ENCODE data around the gene ATP1A4. TPM values are rescaled to one million over a fixed set of nuclear protein-coding genes. Genes with fewer than 3 reads are reported as not detected.

Gene ATP1A4
- total and polyA plus RNA-seq, 9 of the 15 experiments (the other 6 are each of a cell fraction or from before 2014, with no cell fraction given): 0.07 TPM; not detected in 8

GRCh38 chr1:160139840-160140239 is 11.6 kb upstream of the ATP1A4 start:
- H3K79me2 ChIP-seq (ENCODE audit: control insufficient read depth, insufficient read depth, low read length): no peaks in the 10 kb centered on the region
- no TSS peak for BruUV-seq (replicated peaks)
- in situ Hi-C loops (cut with MboI): no loop called here
- H2AFZ ChIP-seq (ENCODE audit: low read depth, low read length): no peak overlapping the region
- no peak for TF ChIP-seq MYNN (IDR thresholded peaks at IDR 0.05)
- no peak for TF ChIP-seq MYNN (CRISPR knock-in tag; IDR thresholded peaks at IDR 0.05)
- TF ChIP-seq, protein P1, sequence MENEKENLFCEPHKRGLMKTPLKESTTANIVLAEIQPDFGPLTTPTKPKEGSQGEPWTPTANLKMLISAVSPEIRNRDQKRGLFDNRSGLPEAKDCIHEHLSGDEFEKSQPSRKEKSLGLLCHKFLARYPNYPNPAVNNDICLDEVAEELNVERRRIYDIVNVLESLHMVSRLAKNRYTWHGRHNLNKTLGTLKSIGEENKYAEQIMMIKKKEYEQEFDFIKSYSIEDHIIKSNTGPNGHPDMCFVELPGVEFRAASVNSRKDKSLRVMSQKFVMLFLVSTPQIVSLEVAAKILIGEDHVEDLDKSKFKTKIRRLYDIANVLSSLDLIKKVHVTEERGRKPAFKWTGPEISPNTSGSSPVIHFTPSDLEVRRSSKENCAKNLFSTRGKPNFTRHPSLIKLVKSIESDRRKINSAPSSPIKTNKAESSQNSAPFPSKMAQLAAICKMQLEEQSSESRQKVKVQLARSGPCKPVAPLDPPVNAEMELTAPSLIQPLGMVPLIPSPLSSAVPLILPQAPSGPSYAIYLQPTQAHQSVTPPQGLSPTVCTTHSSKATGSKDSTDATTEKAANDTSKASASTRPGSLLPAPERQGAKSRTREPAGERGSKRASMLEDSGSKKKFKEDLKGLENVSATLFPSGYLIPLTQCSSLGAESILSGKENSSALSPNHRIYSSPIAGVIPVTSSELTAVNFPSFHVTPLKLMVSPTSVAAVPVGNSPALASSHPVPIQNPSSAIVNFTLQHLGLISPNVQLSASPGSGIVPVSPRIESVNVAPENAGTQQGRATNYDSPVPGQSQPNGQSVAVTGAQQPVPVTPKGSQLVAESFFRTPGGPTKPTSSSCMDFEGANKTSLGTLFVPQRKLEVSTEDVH (IDR thresholded peaks at IDR 0.05; ENCODE audit: low read depth, partially characterized antibody): no peak
- H4K20me1 ChIP-seq (replicated peaks; ENCODE audit: control insufficient read depth, insufficient read depth, low read length): peaks cover 3% of the 10 kb centered on the region; the same call in 1 of the 2 replicates
- H3K9me3 ChIP-seq (replicated peaks; ENCODE audit: control insufficient read depth, insufficient read depth, low read depth, low read length): no peaks in the 10 kb centered on the region
- no peak overlapping the region for H3K27ac ChIP-seq (ENCODE audit: extremely low read depth, low read depth, low read length)
- H3K27me3 ChIP-seq (ENCODE audit: control insufficient read depth in 2 of 2, insufficient read depth in 2 of 2, low read length in 2 of 2): peaks cover 52 to 67% of the 10 kb centered on the region in 2 experiments
- H3K4me1 ChIP-seq (replicated peaks in 1 of 2; ENCODE audit: control insufficient read depth in 2 of 2, insufficient read depth in 2 of 2, low read length in 2 of 2): no peaks in the 10 kb centered on the region
- H3K36me3 ChIP-seq (ENCODE audit: control insufficient read depth, insufficient read depth, low read length): no peaks in the 10 kb centered on the region
- ChIA-PET POLR2A (no interaction called here), CTCF (ENCODE audit: low intra/inter-chr PET ratio) (no interaction called here)
- no peak for DNase-seq (ENCODE audit: extremely low read depth in 1 of 4, low spot score in 3 of 4)
- 3% methylated on average over 8 of the region's 8 CpGs for WGBS (ENCODE audit: insufficient coverage, low coverage, missing lambda C conversion rate)
- no peak for ATAC-seq
- no peaks in the 10 kb centered on the region for H3K9me1 ChIP-seq (ENCODE audit: control insufficient read depth, insufficient read depth, low read length)
- no peak overlapping the region for H3K4me3 ChIP-seq
- no peak for FAIRE-seq
- no peak overlapping the region for H3K4me2 ChIP-seq (ENCODE audit: insufficient read depth, low read length)
- intact Hi-C loops (cut with micrococcal nuclease): no loop called here
- no peak overlapping the region for H3K9ac ChIP-seq (ENCODE audit: insufficient read depth in 1 of 2, low read depth in 2 of 2, low read length in 2 of 2)

- ATAC-seq (no peak), FAIRE-seq (no peak), DNase-seq (ENCODE audit: extremely low read depth in 1 of 4, low spot score in 3 of 4) (no peak)
- Histone ChIP-seq H3K36me3 (ENCODE audit: control insufficient read depth, insufficient read depth, low read length) (no peaks in the 10 kb centered on the region), H3K9ac (ENCODE audit: insufficient read depth in 1 of 2, low read depth in 2 of 2, low read length in 2 of 2) (no peak overlapping the region), H4K20me1 (replicated peaks; ENCODE audit: control insufficient read depth, insufficient read depth, low read length) (no peaks in the 10 kb centered on the region), H2AFZ (ENCODE audit: low read depth, low read length) (no peak overlapping the region), H3K79me2 (ENCODE audit: control insufficient read depth, insufficient read depth, low read length) (no peaks in the 10 kb centered on the region), H3K9me3 (replicated peaks; ENCODE audit: control insufficient read depth, insufficient read depth, low read depth, low read length) (no peaks in the 10 kb centered on the region), H3K9me1 (ENCODE audit: control insufficient read depth, insufficient read depth, low read length) (no peaks in the 10 kb centered on the region), H3K27me3 (ENCODE audit: control insufficient read depth in 2 of 2, insufficient read depth in 2 of 2, low read length in 2 of 2) (peaks cover 32 to 47% of the 10 kb centered on the region in 2 experiments), H3K4me3 (no peak overlapping the region), H3K27ac (ENCODE audit: extremely low read depth, low read depth, low read length) (no peak overlapping the region), H3K4me2 (ENCODE audit: insufficient read depth, low read length) (no peak overlapping the region), H3K4me1 (replicated peaks in 1 of 2; ENCODE audit: control insufficient read depth in 2 of 2, insufficient read depth in 2 of 2, low read length in 2 of 2) (no peaks in the 10 kb centered on the region)
- intact Hi-C loops (cut with micrococcal nuclease) (no loop called here), in situ Hi-C loops (cut with MboI) (no loop called here)
- ChIA-PET POLR2A (no interaction called here), CTCF (ENCODE audit: low intra/inter-chr PET ratio) (no interaction called here)
- WGBS (ENCODE audit: insufficient coverage, low coverage, missing lambda C conversion rate): 0% methylated on average over 1 of the region's 1 CpG
- TF ChIP-seq ZNF224 (CRISPR knock-in tag; IDR thresholded peaks at IDR 0.05) (no peak), SPI1 (IDR thresholded peaks at IDR 0.05; ENCODE audit: borderline replicate concordance, low read depth, low read length) (peak; percentile 92), RCOR1 (IDR thresholded peaks at IDR 0.05; ENCODE audit: borderline replicate concordance in 1 of 2, low read depth in 2 of 2, low read length in 2 of 2) (0 out of 4 replicates have a peak, but pooled peaks of 1 of the 2 experiments have one; percentile 59)
- no TSS peak for BruUV-seq (replicated peaks)
These were observed 7.7 kb upstream of the ATP1A4 start for GRCh38 chr1:160143695-160144094.

Measured in K562 (cell line).